HFF-Myc (cell line): ENCODE measurements around the gene F2R.

Experiments used
- DNase-seq: peaks from one replicate; pipeline ENCODE4 v3.0.0-alpha.2; 2011; ENCODE audit warnings: low read depth; ENCODE audit errors: extremely low read depth
- H3K4me3 ChIP-seq: replicated peaks from 2 replicates; pipeline ENCODE4 v1.5.1; 2011; ENCODE audit warnings: low read depth, mild to moderate bottlenecking, control low read depth, low read length
- TF ChIP-seq, protein P1 (sequence below): IDR thresholded peaks from 2 replicates; pipeline ENCODE4 v1.5.1; 2012; ENCODE audit warnings: mild to moderate bottlenecking, low read depth, low read length, control low read depth; ENCODE audit errors: missing control alignments

Gene F2R

DNA sequence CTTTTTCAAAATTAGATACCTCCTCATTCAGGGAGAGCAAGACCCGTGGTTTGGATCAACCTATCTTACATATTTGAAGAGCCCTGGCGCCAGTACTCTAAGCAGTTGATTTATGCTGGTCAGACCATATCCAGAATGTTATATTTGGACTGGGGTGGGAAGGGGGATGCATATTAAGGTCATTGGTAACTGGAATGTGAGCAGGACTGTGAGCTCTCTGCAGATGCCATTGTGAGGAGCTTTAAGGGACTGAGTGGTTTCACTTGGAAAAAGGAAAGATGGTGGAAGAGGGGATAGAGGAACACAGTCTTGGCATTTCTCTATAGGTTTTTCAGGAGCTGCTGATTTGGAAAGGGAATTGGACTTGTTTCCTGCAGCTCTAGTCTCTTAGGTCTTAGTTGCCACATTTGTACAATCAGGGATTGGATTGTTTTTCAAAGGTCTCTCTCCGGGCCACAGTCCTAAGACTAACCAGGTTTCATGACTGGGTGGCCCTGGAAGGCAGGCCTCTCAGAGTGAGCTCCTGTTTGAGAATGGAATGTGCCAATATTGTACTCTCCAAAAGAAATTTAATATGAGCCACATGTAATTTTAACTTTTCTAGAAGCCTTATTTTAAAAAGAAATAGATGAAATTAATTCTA is 25.8 kb upstream of the F2R start:
- TF ChIP-seq, protein P1, sequence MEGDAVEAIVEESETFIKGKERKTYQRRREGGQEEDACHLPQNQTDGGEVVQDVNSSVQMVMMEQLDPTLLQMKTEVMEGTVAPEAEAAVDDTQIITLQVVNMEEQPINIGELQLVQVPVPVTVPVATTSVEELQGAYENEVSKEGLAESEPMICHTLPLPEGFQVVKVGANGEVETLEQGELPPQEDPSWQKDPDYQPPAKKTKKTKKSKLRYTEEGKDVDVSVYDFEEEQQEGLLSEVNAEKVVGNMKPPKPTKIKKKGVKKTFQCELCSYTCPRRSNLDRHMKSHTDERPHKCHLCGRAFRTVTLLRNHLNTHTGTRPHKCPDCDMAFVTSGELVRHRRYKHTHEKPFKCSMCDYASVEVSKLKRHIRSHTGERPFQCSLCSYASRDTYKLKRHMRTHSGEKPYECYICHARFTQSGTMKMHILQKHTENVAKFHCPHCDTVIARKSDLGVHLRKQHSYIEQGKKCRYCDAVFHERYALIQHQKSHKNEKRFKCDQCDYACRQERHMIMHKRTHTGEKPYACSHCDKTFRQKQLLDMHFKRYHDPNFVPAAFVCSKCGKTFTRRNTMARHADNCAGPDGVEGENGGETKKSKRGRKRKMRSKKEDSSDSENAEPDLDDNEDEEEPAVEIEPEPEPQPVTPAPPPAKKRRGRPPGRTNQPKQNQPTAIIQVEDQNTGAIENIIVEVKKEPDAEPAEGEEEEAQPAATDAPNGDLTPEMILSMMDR = no peak
- DNase-seq = no peak

GRCh38 chr5:76690704-76691466 is 25.0 kb upstream of the F2R start:
- DNase-seq = no peak
- TF ChIP-seq, protein P1 = no peak
- no peak overlapping the region for H3K4me3 ChIP-seq

More for the DNA sequence above, 25.8 kb upstream of the F2R start:
- no peak overlapping the region for H3K4me3 ChIP-seq

- DNase-seq = peak; percentile 73
- no peak overlapping the region for H3K4me3 ChIP-seq
- TF ChIP-seq, protein P1 = no peak
These were observed 24.3 kb upstream of the F2R start for GRCh38 chr5:76691467-76692273.

DNA sequence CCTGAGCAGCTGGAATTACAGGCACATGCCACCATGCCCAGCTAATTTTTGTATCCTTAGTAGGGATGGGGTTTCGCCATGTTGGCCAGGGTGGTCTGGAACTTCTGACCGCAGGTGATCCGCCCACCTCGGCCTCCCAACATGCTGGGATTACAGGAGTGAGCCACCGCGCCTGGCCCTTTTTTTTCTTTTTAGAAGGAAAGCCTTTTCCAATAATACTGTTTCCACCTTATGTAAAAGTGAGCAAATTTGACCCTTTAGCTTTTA is 23.7 kb upstream of the F2R start:
- TF ChIP-seq, protein P1 = no peak
- no peak overlapping the region for H3K4me3 ChIP-seq
- no peak for DNase-seq

DNA sequence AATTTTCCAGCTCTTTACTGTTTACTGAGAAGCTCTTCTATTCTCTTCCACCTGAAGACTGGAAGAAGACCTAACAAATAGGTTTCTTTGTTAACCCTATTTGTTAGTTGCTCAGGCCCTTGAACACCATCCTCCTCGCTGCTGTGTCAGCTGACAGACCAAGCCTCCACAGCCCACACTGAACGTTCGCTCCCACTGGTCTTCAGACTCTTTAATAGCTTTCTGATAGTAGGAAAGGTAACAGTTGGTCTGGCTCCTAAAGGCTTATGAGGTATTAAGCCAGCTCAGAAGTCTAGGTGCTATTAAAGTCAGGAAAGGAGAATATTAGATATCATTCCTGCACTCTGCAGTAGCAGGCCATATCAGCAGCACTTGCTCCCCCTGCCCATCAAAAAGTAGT is 23.3 kb upstream of the F2R start:
- TF ChIP-seq, protein P1 = no peak
- H3K4me3 ChIP-seq = no peak overlapping the region
- DNase-seq = no peak

- H3K4me3 ChIP-seq = no peak overlapping the region
- DNase-seq = no peak
- TF ChIP-seq, protein P1 = no peak
These were observed 22.8 kb upstream of the F2R start for GRCh38 chr5:76693141-76693540.
